Kidney (tissue), 14 donors: ENCODE measurements around the gene SLC6A19. TPM values are rescaled to one million over a fixed set of nuclear protein-coding genes. Genes with fewer than 3 reads are reported as not detected.

Experiments used
- DNase-seq, 5 donors: peaks; one replicate each; pipeline ENCODE4 v3.0.0-alpha.2; 2013 to 2020
- FAIRE-seq: peaks from 2 replicates; lab custom pipeline; 2012; peaks lifted over from hg19 to GRCh38; lab: Jason Lieb, UNC
- H3K27ac ChIP-seq, 2 donors: one replicate each; pipeline ENCODE4 v1.7.0; 2013; ENCODE audit warnings: low read depth in 2 of 2, low read length in 2 of 2, inconsistent platforms in 1 of 2
- H3K27me3 ChIP-seq: one replicate; pipeline ENCODE4 v1.7.1; 2013; ENCODE audit warnings: low read length, inconsistent platforms; ENCODE audit not compliant: control insufficient read depth, insufficient read depth
- H3K36me3 ChIP-seq, 3 donors: one replicate each; pipeline versions ENCODE4 v1.7.0 to v1.7.1; 2013; ENCODE audit warnings: low read length in 3 of 3, control low read depth in 1 of 3, inconsistent platforms in 1 of 3; ENCODE audit not compliant: insufficient read depth in 3 of 3, control insufficient read depth in 2 of 3
- H3K4me1 ChIP-seq, 3 donors: one replicate each; pipeline versions ENCODE4 v1.7.0 to v1.7.1; 2013; ENCODE audit warnings: low read length in 3 of 3, inconsistent platforms in 1 of 3, low read depth in 1 of 3; ENCODE audit not compliant: control insufficient read depth in 2 of 3, insufficient read depth in 2 of 3
- H3K4me3 ChIP-seq, 3 donors: one replicate each; pipeline versions ENCODE4 v1.7.0 to v1.8.1; 2013; ENCODE audit warnings: low read length in 3 of 3, control low read depth in 1 of 3, inconsistent platforms in 1 of 3
- H3K9ac ChIP-seq, 3 donors: one replicate each; pipeline versions ENCODE4 v1.7.0 to v1.7.1; 2013; ENCODE audit warnings: low read length in 3 of 3, control low read depth in 1 of 3, inconsistent platforms in 1 of 3
- H3K9me3 ChIP-seq, 3 donors: one replicate each; pipeline versions ENCODE4 v1.7.0 to v1.7.1; 2013; ENCODE audit warnings: low read length in 3 of 3, control low read depth in 1 of 3, inconsistent platforms in 1 of 3; ENCODE audit not compliant: control insufficient read depth in 2 of 3, insufficient read depth in 1 of 3
- intact Hi-C: fragments of 100-400 bp; cut with DNase I; formaldehyde crosslinking; loops from one replicate; pipeline ENCODE4 v1.11.1; 2022
- polyA plus RNA-seq: library from polyadenylated mRNA; stranded (reverse); fragments of 350-450 nt; fragmentation: Illumina TruSeq; extraction: RNeasy Lipid Tissue Mini Kit (QIAGEN cat#74804); gene quantifications from one replicate; pipeline ENCODE4 v1.2.3, GENCODE V29; 2014; ENCODE audit warnings: low read depth, low replicate concordance; ENCODE audit not compliant: insufficient read depth
- total RNA-seq: library from RNA; stranded (reverse); fragmentation: NEBNext Ultra II Directional; extraction: Animal tissue kit (Norgen Biotek cat#: 25700); gene quantifications from one replicate; pipeline ENCODE4 v1.2.1, GENCODE V29; 2021
- TF ChIP-seq, protein P1 (sequence below): IDR thresholded peaks from 3 replicates; pipeline ENCODE4 v1.5.1; 2012; ENCODE audit warnings: mild to moderate bottlenecking, moderate library complexity, borderline replicate concordance; ENCODE audit not compliant: insufficient read depth; ENCODE audit errors: extremely low read depth
- donor health status: control.
- donor health status: control.
- donor health status: control.
- donor health status: control.
- donor health status: control.
- donor health status: DM: yes; HTN: yes; CAD: no.
- donor health status: Normal renal cell carcinoma (clear cell type).

Gene SLC6A19
- total and polyA plus RNA-seq, 2 donors from 2014 or later = 2.2 to 69.3 TPM

DNA sequence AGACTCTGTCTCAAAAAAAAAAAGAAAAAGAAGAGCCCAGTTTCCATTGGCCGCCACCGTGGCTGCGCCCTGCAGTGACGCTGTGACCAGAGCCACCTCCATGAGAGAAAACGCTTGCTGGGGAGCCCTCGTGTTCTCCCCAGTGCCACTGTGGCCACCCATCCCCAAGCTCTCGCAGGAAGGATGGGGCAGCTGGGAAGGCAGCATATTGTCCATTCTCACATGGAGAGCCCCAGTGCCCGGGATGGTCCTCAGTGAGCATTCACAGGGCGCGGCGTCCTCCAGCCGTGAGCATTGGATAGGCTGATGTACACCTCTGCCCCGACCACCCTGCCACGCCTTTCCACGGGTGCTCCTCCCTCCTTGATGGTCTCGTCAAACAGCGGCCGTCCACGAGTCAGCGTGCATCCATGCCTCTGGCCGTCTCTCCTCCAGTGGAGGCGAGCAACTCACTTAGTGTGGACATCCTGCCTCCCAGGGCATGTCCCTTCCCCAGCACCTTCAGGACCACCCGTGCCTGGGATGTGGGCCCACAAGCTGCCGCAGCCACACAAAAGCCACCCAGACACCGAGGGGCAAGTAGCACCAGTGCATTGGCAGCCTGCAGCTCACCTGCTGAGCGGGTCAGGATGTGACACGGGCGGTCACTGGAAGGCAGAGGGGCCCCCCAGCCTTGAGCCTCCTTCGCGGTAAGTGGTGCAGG lies 23.4 kb upstream of the SLC6A19 start:
- no peak for FAIRE-seq
- no peak overlapping the region for H3K9ac ChIP-seq
- no peaks in the 10 kb centered on the region for H3K27me3 ChIP-seq
- H3K27ac ChIP-seq = no peak overlapping the region
- intact Hi-C loops = no loop called here
- DNase-seq = peak in 1 of 5 donors; percentile 55
- H3K36me3 ChIP-seq = no peaks in the 10 kb centered on the region
- H3K4me3 ChIP-seq = no peak overlapping the region
- no peaks in the 10 kb centered on the region for H3K4me1 ChIP-seq
- no peaks in the 10 kb centered on the region for H3K9me3 ChIP-seq
- TF ChIP-seq, protein P1, sequence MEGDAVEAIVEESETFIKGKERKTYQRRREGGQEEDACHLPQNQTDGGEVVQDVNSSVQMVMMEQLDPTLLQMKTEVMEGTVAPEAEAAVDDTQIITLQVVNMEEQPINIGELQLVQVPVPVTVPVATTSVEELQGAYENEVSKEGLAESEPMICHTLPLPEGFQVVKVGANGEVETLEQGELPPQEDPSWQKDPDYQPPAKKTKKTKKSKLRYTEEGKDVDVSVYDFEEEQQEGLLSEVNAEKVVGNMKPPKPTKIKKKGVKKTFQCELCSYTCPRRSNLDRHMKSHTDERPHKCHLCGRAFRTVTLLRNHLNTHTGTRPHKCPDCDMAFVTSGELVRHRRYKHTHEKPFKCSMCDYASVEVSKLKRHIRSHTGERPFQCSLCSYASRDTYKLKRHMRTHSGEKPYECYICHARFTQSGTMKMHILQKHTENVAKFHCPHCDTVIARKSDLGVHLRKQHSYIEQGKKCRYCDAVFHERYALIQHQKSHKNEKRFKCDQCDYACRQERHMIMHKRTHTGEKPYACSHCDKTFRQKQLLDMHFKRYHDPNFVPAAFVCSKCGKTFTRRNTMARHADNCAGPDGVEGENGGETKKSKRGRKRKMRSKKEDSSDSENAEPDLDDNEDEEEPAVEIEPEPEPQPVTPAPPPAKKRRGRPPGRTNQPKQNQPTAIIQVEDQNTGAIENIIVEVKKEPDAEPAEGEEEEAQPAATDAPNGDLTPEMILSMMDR = no peak

DNA sequence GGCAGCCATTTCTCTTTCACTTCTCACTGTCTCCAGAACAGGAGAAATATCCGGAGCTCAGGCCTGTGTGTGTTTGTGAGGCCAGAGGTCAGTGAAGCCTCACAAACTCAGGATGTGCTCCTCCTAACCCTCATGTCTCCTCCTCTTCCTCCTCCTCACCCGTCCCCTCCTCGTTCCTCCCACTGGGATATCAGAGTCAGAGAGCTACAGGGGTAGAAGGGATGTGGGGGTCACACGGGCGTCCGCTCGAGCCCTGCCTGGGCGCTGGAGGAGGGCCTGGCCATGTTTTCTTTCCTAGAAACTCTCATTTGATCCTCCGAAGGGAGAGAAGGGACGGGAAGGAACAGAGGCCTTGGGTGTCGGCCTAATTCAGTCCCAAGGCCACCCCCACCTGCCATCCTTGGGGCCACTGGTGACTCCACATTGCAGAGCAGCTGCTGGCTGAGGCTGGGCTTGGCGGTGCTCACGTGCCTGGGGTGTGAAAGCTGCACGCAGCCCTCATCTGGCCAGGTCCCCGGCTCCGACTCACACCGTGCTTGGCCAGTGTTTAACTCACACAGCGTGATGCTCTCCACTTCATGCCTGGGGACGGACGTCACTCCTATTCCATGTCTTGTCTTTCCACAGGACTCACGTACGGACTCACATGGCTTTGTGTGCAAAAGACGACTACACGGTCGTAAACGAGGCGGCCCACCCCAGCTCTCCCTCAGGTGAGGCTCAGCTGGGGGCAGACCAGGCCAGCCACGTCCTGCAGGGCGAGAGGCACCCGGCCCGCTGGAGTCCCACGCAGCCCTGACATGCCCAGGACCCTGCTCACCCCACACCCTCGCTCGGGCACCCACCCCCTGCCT lies 22.6 kb upstream of the SLC6A19 start:
- FAIRE-seq = no peak
- intact Hi-C loops = no loop called here
- TF ChIP-seq, protein P1 = no peak

DNA sequence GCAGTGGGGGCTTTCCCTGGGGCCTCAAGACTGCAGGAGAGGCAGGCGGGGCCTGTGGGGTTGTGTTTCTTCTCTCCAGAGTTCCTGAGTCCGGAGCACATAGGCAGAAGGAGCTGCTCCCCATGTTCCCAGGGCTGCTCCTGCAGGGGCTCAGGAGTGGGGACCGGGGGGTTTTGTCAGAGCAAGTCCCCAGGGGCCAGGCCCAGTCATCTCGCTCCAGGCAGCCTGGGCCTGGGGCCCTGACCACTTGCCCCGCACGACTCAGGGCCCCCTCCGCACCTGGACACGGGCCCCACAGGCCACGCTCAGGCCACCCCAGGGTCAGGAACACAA lies 22.0 kb upstream of the SLC6A19 start:
- no peaks in the 10 kb centered on the region for H3K9me3 ChIP-seq
- peak in 1 of 5 donors; percentile 41 for DNase-seq
- no peak overlapping the region for H3K27ac ChIP-seq
- FAIRE-seq = no peak
- H3K9ac ChIP-seq = no peak overlapping the region
- H3K27me3 ChIP-seq = no peaks in the 10 kb centered on the region
- TF ChIP-seq, protein P1 = no peak
- no peaks in the 10 kb centered on the region for H3K4me1 ChIP-seq
- no peak overlapping the region for H3K4me3 ChIP-seq
- intact Hi-C loops = no loop called here
- no peaks in the 10 kb centered on the region for H3K36me3 ChIP-seq

More for the DNA sequence above, 22.6 kb upstream of the SLC6A19 start:
- H3K27me3 ChIP-seq = no peaks in the 10 kb centered on the region
- H3K36me3 ChIP-seq = no peaks in the 10 kb centered on the region
- no peak overlapping the region for H3K9ac ChIP-seq
- peak in 3 of 5 donors; percentile 31 to 48 (median 41) for DNase-seq
- no peak overlapping the region for H3K27ac ChIP-seq
- H3K4me1 ChIP-seq = no peaks in the 10 kb centered on the region
- no peaks in the 10 kb centered on the region for H3K9me3 ChIP-seq
- no peak overlapping the region for H3K4me3 ChIP-seq
